Measurements from ENCODE around the gene RAD18.

DNA sequence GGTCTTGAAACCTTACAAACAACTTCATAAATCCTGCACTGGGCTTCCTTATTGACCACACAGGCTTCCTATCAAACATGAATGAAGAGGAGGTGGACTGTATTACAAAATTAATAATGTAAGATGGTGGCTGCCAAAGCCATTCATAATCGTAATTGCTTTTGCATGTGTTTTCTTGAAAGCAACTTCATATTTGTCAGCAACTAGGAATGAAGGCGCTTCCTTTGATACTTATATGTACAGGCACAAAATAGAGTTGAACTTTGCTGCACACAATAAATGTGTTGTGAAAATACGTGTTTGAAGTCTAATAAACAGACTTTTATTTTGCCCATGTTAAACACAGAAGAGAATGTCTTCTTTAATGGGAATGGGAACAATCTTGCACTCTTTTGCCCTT is 121.8 kb downstream of the RAD18 start:
- no peak for TF ChIP-seq POLR2AphosphoS5 (IDR thresholded peaks at IDR 0.05)
- TF ChIP-seq, protein P1, sequence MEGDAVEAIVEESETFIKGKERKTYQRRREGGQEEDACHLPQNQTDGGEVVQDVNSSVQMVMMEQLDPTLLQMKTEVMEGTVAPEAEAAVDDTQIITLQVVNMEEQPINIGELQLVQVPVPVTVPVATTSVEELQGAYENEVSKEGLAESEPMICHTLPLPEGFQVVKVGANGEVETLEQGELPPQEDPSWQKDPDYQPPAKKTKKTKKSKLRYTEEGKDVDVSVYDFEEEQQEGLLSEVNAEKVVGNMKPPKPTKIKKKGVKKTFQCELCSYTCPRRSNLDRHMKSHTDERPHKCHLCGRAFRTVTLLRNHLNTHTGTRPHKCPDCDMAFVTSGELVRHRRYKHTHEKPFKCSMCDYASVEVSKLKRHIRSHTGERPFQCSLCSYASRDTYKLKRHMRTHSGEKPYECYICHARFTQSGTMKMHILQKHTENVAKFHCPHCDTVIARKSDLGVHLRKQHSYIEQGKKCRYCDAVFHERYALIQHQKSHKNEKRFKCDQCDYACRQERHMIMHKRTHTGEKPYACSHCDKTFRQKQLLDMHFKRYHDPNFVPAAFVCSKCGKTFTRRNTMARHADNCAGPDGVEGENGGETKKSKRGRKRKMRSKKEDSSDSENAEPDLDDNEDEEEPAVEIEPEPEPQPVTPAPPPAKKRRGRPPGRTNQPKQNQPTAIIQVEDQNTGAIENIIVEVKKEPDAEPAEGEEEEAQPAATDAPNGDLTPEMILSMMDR (IDR thresholded peaks at IDR 0.05 in 8 of 11, conservative IDR thresholded peaks at IDR 0.05 in 3 of 11) = no peak

Data from spleen (tissue), 7 donors.